GM12873 (cell line): Measurements from ENCODE around the gene ZSWIM6.

ENCODE experiments used
- TF ChIP-seq, protein P1 (sequence below): IDR thresholded peaks from 2 replicates; pipeline ENCODE4 v1.5.1; 2012; ENCODE audit warnings: low read depth, mild to moderate bottlenecking, moderate library complexity, low read length, control low read depth; ENCODE audit not compliant: insufficient read depth; ENCODE audit errors: missing control alignments

ZSWIM6 gene

DNA sequence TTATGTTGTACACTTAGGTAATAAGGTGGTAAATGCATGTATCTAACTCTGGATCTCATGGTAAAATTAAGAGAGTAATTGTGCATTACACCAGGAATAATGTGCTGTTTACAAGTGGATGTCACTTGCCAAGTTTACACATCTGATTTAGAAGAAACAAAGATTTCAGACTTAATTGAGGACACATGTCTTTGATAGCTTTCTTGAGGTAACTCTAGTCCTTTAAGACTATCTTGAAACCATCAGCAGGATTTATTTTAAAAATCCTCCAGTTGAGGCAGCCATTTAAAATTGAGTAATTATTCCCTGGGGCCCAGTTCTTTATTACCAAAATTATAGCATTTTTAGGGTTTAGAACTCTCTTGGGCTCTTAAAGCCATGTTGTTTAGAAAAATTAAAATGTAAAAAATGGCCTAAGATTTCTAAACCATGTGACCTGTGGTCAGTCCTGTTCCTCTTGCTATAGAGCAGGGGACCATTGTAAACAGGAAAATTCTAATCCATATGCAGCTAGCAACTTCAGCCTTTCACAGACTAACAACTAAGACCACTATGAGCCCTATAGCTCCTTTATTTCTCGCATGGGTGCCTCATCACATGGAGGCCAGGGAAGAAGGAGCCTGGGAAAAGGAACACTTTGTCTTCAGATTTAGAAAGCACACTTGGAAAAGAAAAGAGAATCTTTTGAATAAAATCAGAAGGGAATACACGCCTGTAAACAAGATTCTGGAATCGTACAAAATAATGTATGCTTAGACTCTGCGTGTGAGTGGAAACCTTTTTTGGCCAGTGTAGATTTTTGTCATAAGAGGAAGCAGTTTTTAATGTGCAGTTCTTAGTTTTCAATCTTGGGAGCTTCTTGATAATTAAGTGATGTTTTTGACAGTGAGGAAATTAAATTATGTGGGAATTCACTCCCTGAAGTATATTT, 71.2 kb downstream of the ZSWIM6 start:
- TF ChIP-seq, protein P1, sequence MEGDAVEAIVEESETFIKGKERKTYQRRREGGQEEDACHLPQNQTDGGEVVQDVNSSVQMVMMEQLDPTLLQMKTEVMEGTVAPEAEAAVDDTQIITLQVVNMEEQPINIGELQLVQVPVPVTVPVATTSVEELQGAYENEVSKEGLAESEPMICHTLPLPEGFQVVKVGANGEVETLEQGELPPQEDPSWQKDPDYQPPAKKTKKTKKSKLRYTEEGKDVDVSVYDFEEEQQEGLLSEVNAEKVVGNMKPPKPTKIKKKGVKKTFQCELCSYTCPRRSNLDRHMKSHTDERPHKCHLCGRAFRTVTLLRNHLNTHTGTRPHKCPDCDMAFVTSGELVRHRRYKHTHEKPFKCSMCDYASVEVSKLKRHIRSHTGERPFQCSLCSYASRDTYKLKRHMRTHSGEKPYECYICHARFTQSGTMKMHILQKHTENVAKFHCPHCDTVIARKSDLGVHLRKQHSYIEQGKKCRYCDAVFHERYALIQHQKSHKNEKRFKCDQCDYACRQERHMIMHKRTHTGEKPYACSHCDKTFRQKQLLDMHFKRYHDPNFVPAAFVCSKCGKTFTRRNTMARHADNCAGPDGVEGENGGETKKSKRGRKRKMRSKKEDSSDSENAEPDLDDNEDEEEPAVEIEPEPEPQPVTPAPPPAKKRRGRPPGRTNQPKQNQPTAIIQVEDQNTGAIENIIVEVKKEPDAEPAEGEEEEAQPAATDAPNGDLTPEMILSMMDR: no peak

DNA sequence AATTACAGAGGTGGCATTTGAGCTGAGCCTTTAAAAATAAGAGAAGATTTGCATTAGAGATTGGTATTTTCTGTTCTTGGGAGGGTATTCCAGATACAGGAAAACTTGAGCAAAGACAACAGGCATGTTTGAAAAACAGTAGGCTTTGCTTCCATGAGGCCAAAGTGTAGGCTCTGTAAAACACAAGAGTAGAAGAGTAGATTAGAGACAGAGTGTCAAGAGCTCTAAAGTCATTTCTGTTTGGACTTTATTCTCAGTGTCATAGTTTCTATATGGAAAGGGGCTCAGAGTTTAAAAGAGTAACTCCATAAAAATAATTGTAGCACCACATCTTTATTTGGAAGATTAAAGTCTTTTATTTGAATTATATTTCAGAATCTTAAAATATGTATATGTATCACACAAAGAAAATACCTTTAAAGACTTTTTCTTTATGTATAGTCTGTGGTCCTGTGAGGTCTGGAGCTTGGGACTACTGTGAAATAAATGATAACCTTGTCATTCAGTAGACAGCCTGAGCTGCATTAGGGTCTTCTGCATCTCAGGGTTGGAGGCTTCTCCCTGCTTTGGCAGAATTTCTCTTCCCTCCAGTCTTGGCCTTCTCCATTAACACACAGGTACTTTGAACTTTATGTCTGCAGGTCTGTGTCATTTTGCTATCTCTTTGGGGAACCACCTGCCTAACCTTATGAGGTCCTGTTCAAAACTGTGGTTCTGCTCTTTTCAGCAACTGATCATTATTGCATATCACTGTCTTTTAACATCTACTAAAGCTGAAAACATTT, 73.6 kb downstream of the ZSWIM6 start:
- TF ChIP-seq, protein P1: no peak

DNA sequence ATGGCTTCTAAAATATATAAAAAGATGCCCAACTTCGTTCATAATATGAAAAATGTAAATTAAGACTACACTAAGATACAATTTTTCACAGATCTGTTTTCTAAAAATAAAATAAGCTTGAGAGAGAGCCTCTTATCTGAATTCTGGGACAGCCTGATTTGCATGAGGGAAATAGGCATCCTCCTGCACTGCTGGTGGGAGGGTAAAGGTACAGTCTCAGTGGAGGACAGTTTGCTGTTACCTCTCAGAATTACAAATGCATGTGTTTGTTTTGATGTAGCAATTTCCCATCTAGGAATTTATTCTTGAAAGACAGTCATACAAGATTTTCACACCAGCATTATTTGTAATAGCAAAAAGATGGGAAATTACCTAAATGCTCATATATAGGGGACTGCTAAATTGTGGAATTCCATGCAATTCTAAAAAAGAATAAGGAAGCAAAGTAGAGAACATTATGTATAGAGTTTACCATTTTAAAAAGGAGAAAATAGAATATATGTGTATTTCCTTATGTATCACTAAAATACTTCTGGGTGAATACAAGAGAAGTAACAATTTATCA, 75.7 kb downstream of the ZSWIM6 start:
- TF ChIP-seq, protein P1: no peak

DNA sequence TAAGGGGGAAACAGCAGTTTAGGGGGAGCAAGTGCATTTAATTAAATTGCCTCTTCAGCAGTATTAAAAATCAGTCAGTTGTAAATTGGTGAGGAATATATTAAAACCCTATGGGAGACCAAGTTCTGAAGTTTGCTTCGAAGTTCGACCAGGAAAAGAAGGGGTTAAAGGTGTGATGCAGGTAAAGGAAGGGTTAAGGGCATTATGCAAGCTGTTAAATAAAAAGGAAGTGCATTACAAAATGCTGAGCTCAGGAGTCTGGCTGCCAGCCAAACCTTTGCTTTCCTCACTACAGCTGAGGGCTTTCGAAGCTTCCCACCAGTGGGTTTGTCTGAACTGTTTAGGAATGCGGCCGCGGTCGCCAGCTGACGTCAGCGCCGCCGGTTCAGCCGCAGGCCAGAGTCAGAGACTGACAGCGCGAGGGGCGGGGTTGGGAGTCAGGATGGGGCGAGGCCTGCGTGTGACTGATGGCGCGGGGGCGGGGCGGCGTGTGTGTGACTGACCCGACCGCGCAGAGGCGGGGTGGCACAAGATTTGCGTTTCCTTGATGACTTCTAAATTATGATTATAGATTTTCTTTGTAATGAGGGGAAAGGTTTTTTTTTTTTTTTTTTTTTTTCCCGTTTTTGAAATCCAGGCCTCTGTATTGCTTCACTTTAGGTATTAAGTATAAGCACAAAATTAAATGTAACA, 76.6 kb downstream of the ZSWIM6 start:
- TF ChIP-seq, protein P1: no peak

DNA sequence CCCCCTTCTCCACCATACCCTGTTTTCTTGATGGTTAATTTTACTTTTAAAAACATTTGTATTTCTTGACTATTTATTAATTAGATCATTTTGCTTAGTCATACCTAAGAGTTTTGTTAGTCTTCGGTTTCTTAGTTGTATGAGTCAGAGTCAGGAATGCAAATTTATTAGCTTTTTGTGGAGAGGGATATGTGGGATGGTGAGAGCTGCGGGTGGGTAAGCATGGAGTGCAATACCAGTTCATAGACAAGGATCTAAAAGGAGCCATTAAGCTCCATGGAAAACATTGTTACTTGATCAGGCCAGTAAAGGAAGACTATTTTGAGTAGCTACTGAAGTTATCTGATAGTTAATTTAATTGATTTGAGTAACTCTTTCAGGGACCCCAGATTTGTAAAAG, 77.5 kb downstream of the ZSWIM6 start:
- TF ChIP-seq, protein P1: no peak

DNA sequence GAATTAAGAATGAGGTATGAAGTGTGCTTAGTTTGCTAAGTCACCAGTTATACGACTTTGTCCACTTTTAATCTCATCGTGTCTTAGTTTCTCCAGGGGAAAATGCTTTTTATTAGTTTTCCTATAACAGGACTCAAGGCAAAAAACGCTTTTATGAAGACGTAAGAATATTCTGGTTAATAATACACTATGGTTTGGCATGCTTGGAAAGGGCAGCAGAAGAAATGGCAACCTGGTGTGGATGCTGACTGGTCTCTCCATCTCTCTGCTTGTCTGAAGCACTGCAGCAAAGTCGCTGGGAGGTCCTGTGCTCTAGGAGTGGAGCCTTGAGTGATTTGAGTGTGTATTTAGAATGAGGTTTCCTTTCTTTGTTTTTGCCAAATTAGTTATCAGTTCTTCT, 78.8 kb downstream of the ZSWIM6 start:
- TF ChIP-seq, protein P1: no peak
